Myocyte (in vitro differentiated cells): ENCODE data around the gene PRRG2. TPM values are rescaled to one million over a fixed set of nuclear protein-coding genes. Genes with fewer than 3 reads are reported as not detected.
A peak's percentile ranks its signal among the peaks of the same experiment; 100 is the strongest.

Experiments
- DNase-seq: peaks from one replicate; pipeline ENCODE4 v3.0.0-alpha.2; 2012; ENCODE audit warnings: low read depth
- total RNA-seq: library from RNA; depleted of rRNA; stranded (reverse); fragments of >200 nt; gene quantifications from 2 replicates; pipeline ENCODE4 v1.2.3, GENCODE V29; 2014

Gene PRRG2
- total RNA-seq, 1 donor from 2014 or later: 0.16 TPM

DNA sequence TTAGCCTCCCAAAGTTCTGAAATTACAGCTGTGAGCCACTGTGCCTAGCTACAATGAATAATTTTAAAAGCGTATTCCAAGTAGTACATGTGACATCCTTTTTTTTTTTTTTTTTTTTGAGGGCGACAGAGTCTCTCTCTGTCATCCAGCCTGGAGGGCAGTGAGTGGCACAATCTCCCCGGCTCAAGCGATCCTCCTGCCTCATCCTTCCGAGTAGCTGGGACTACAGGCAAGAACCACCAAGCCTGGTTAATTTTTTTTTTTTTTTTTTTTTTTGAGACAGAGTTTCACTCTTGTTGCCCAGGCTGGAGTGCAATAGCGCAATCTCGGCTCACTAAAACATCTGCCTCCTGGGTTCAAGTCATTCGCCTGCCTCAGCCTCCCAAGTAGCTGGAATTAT is 6.1 kb downstream of the PRRG2 start:
- DNase-seq: no peak

DNA sequence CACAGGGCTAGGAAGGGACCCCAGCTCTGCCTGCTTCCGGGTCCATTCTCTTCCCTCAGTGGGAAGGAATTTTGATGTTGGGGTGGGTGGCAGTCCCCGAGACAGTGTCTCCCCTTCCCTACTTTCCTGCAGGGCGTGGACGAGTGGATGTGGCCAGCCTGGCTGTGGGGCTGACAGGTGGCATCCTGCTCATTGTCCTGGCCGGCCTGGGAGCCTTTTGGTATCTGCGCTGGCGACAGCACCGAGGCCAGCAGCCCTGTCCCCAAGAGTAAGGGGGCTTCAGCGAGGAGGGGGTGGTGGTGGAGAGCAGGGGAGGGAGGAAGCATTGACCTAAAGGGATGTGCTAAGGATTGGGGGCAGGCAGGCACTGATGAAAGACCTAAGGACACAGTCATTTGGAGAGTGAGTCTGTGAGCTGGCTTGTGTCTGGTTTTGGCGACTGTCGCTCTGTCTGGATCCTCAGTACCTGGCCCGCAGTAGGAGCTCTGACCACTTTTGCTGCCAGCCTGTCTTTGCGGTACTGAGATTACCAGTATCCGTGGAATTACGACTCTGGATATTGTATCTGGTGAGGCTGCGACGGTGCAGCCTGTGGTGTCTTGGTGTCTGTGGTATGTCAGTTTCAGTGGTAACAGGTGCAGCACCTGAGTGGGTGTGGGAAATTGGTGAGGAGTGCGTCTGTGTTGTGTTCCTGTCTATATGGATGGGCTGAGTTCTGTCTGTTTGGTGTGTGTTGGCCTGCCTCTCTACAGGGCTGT is 7.4 kb downstream of the PRRG2 start:
- no peak for DNase-seq

GRCh38 chr19:49589502-49589905 is 8.4 kb downstream of the PRRG2 start:
- no peak for DNase-seq

DNA sequence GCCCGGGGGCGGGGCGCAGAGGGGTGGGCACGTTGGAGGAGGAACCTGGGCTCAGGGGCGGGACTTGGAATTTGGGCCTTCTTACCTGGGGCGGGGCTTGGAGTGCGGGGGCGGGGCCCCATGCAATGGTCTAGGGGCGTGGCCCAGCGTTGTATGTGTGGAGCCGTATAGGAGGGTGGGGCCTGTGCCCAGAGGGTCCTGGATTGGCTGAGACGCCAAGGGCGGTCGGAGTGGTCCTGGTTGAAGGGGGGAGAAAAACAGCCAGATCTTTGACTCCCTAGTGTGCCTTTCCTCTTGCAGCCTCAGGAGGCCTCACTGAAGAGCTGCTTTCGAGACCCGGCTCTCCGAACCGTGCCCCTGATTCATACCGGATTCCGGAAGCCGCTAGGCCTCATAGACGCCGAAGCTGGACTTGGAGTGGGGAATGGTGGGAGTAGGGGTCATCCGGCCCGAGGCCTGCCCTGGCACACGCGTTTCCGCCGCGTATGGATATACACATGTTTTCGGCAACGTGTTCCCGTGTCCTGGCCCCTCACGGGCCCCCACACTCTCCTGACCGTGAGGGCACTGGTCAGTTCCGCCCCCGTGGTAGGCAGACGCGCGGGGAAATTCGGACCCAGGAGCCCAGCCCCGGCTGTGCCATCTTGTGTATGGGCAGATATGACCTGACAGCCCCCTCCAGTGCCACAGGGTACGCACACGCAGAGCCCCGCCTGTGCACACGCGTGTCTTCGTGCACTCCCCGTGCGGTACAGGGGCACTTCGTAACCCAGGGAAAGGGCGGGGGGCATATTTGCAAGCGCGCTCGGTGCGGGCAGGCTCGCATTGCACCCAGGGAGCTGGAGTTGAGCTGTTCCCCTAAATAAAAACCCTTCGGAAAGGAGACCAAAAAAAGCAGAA is 9.2 kb downstream of the PRRG2 start:
- DNase-seq: peak; percentile 90

DNA sequence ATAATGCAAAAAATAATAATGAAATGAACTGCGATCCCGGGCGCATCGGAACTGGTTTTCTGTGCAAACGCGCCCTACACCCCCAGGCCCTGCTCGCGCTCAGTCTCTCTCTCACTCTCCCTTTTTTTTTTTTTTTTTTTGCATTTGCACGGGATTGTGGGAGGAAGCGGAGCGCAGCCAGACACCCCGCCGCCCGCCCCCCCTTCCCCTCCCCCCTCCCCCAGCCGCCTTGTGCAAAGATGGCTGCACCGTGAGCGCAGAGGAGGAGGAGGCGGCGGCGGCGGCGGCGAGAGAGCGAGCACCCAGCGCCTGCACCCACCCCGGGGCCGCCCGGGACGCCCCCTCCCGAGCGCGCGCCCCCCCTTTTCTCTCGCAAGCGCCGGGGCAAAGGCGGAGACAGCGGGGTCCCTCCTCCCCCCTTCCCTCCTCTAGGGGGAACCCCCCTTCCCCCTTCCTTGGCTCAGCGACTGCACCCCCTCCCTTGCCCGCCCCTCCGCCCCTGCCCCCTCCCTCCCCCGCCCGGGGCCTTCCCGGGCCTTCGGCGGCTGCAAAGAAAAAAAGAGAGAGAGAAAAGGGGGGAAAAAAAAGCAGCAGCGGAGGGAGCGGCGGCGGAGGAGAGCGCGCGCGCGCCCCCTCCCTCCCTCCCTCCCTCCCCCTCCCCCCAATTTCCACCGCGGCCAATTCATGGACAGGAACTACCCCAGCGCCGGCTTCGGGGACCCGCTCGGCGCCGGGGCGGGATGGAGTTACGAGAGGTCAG is 10.0 kb downstream of the PRRG2 start, which contains the start of gene PRR12:
TSS of gene PRR12 (plus strand) at position 212 of the 760 bp plus-strand sequence. CDS start at position 685, 473 bp downstream.
- peak; percentile 67 for DNase-seq

DNA sequence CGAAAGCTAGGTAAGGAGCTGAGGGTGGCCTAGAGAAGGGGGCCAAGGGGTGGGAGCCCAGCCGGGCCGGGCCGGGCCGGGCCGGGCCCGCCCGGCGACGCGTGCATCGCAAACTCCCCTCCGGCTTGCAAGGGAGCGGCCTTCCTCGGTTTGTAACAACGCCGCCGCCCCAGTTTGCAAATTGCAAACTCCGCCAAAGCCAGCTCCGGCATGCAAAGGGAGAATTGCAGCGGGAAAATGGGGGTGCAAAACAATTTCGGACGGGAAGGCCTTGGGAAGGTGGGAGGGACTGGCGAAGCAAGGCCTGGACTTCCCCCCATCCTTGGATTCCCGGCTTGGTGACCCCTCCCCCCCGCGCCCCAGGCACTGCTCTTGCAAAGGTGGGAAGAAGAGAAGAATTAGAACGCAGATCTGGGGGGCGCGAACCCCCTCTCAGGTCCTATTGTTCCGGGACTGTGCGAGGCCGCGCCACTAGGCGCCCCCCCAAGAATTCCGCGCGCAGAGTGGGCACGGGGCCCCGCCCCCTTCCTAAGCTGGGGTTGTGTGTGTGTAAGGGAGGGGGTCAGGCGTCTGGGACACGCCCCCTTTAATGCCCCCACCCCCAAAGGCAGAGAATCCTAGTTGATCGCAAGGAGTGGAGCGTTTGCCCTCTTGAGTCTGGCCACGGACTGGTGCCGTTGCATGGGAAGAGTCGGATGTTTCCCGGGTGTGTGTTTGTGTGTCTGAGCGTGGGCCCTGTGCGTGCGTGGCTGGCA is 10.8 kb downstream of the PRRG2 start:
- peak; percentile 42 for DNase-seq

- peak; percentile 11 for DNase-seq
Measured at GRCh38 chr19:49592486-49593232, 11.5 kb downstream of the PRRG2 start.

DNA sequence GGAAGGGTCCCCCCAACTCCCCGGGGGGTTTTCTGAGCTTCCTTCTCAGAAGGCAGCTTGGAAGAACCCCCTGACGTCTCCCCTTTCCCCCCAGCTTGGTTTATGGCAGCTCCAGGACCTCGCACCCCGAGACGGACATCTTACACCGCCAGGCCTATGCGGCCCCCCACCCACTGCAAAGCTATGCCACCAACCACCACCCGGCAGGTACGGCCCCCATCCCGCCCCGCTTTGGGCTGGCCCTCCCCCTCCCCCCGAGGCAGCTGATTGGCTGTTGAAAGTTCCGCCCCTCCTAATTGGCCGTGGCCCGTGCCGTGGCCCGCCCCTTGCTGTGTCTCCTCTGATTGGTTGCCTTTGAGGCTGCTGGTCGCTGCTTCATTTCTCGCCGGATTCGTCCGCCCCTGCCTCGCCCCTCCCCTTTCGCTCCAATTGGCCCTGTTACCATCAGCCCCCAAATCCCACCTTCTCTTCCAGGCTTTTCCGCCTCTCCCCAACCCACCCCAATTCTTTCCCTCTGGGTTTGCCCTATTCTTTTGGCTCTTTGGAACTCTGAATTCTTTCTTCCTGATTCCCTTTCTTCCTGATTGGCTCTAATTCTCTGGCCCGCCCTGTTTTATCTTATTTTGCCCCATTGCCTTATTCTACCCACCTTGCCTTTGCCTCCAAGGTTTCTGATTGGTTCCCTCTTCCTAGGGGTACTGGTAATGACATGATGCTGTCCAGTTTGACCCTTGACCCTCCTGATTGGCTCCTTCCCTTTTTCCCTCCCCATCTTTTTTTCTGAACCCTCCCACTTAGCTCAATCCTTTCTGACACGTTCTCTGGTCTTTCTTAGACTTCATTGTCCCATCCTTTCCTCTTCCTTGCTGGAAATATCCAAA is 12.4 kb downstream of the PRRG2 start:
- peak; percentile 91 for DNase-seq

DNA sequence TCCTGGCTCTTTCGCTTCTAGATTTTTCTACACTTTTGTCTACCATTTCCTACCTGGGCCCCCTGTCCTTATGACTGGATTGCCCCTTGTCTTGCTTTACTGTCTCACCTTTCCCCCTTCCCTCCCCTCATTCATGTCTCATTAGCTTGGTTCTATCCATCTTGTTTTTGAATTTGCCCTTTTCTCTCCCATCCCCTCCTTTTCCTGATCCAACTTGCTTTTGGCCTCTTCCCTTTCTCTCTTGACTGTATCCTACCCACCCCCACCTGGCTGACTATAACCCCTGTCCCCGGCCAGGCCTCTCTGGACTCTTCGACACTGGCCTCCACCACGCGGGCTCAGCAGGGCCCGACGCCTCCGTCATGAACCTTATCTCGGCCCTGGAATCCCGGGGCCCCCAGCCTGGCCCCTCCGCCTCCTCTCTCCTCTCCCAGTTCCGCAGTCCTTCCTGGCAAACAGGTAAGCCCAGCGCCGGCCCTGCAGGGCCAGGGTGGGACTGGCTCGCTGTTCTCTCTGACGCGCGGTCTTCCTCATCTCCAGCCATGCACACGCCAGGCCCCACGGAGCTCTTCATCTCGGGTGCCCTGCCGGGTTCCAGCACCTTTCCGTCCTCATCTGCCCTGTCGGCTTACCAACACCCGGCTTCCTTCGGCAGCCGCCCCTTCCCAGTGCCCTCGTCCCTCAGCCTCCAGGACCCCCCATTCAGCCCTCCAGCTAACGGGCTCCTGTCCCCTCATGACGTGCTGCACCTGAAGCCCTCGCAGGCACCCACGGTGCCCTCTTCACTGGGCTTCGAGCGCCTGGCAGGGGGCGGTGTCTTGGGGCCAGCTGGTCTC is 13.3 kb downstream of the PRRG2 start:
- DNase-seq: no peak

- DNase-seq: no peak
Measured at GRCh38 chr19:49594993-49595818, 14.1 kb downstream of the PRRG2 start.

GRCh38 chr19:49595819-49596404 is 14.8 kb downstream of the PRRG2 start:
- no peak for DNase-seq

- no peak for DNase-seq
Measured at GRCh38 chr19:49596407-49596806, 15.3 kb downstream of the PRRG2 start.

GRCh38 chr19:49596954-49597702 is 16.0 kb downstream of the PRRG2 start:
- no peak for DNase-seq

DNA sequence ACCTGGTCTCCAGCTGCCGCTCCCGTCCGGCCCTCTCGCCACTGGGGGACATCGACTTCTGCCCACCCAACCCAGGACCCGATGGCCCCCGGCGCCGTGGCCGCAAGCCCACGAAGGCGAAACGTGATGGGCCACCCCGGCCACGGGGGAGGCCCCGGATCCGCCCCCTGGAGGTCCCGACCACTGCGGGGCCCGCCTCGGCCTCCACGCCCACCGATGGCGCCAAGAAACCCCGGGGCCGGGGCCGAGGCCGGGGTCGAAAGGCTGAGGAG is 16.5 kb downstream of the PRRG2 start:
- no peak for DNase-seq

GRCh38 chr19:49599378-49600295 is 18.5 kb downstream of the PRRG2 start:
- no peak for DNase-seq
